Fibroblast of lung (primary cell): ENCODE data around the gene APOBEC3F.

Experiments
- CTCF ChIP-seq, 2 donors: IDR thresholded peaks in 1 of 2; conservative IDR thresholded peaks in 1 of 2; 1 replicate in 1 of 2; 2 replicates in 1 of 2; pipeline ENCODE4 v1.5.1; 2011 to 2012; ENCODE audit warnings: low read length in 2 of 2, control low read depth in 1 of 2, inconsistent platforms in 1 of 2, low read depth in 1 of 2, mild to moderate bottlenecking in 1 of 2
- EZH2 ChIP-seq: IDR thresholded peaks from 2 replicates; pipeline ENCODE4 v1.5.1; 2012; ENCODE audit warnings: low read length, control low read depth, mild to moderate bottlenecking; ENCODE audit errors: missing control alignments

GRCh38 chr22:39017596-39018365 lies 22.9 kb upstream of the APOBEC3F start:
- TF ChIP-seq CTCF (conservative IDR thresholded peaks at IDR 0.05 in 1 of 2, IDR thresholded peaks at IDR 0.05 in 1 of 2; ENCODE audit: low read depth in 1 of 2, low read length in 2 of 2) (no peak), EZH2 (no peak)
